ENCODE data around the gene KRTDAP.

KRTDAP gene

GRCh38 chr19:35488677-35489076 is 1.6 kb downstream of the KRTDAP start:
- Histone ChIP-seq H3K4ac (ENCODE audit: low read depth in 1 of 2, low read length in 2 of 2) (no peak overlapping the region), H3K79me1 (replicated peaks; ENCODE audit: low read length, poor library complexity, severe bottlenecking) (no peaks in the 10 kb centered on the region), H3K27ac (ENCODE audit: low read length, poor library complexity, severe bottlenecking) (no peak overlapping the region), H3K36me3 (ENCODE audit: control insufficient read depth in 1 of 2, insufficient read depth in 2 of 2, low read depth in 1 of 2, low read length in 2 of 2) (no peaks in the 10 kb centered on the region), H3K27me3 (ENCODE audit: control insufficient read depth in 1 of 2, insufficient read depth in 1 of 2, low read length in 2 of 2) (peaks cover 29 to 88% of the 10 kb centered on the region in 2 experiments), H2AK5ac (ENCODE audit: low read length, severe bottlenecking) (no peak overlapping the region), H3K18ac (ENCODE audit: low read depth in 1 of 2, low read length in 2 of 2) (no peak overlapping the region), H3K9me3 (ENCODE audit: control insufficient read depth, low read length) (no peaks in the 10 kb centered on the region), H3K9ac (ENCODE audit: low read length) (no peak overlapping the region), H3K4me3 (ENCODE audit: insufficient read depth in 1 of 2, low read depth in 1 of 2, low read length in 2 of 2) (no peak overlapping the region), H3K23ac (ENCODE audit: low read length in 2 of 2) (no peak overlapping the region), H2BK120ac (ENCODE audit: low read depth, low read length) (no peak overlapping the region), H4K91ac (ENCODE audit: low read length) (no peak overlapping the region), H2BK12ac (ENCODE audit: low read length in 2 of 2) (no peak overlapping the region), H3K4me1 (ENCODE audit: control insufficient read depth, insufficient read depth, low read depth, low read length) (no peaks in the 10 kb centered on the region), H3K14ac (ENCODE audit: low read length in 2 of 2) (no peak overlapping the region), H3K4me2 (ENCODE audit: low read length, poor library complexity, severe bottlenecking) (no peak overlapping the region), H2AFZ (ENCODE audit: low read depth, low read length) (no peak overlapping the region), H2BK5ac (ENCODE audit: low read depth, low read length, poor library complexity, severe bottlenecking) (no peak overlapping the region), H2BK15ac (ENCODE audit: low read depth, poor library complexity, severe bottlenecking) (no peak overlapping the region), H4K8ac (ENCODE audit: low read length) (no peak overlapping the region)
- no peak for DNase-seq
- WGBS, result 89% methylated on average over 15 of the region's 16 CpGs

- Histone ChIP-seq H3K4me2 (ENCODE audit: low read length, poor library complexity, severe bottlenecking) (no peak overlapping the region), H3K9ac (ENCODE audit: low read length) (no peak overlapping the region), H2BK12ac (ENCODE audit: low read length in 2 of 2) (no peak overlapping the region), H2BK120ac (ENCODE audit: low read depth, low read length) (no peak overlapping the region), H3K36me3 (ENCODE audit: control insufficient read depth in 1 of 2, insufficient read depth in 2 of 2, low read depth in 1 of 2, low read length in 2 of 2) (no peaks in the 10 kb centered on the region), H3K14ac (ENCODE audit: low read length in 2 of 2) (no peak overlapping the region), H3K4ac (ENCODE audit: low read depth in 1 of 2, low read length in 2 of 2) (no peak overlapping the region), H2BK5ac (ENCODE audit: low read depth, low read length, poor library complexity, severe bottlenecking) (no peak overlapping the region), H3K9me3 (ENCODE audit: control insufficient read depth, low read length) (no peaks in the 10 kb centered on the region), H3K4me3 (ENCODE audit: insufficient read depth in 1 of 2, low read depth in 1 of 2, low read length in 2 of 2) (no peak overlapping the region), H3K79me1 (replicated peaks; ENCODE audit: low read length, poor library complexity, severe bottlenecking) (no peaks in the 10 kb centered on the region), H2BK15ac (ENCODE audit: low read depth, poor library complexity, severe bottlenecking) (no peak overlapping the region), H4K8ac (ENCODE audit: low read length) (no peak overlapping the region), H3K4me1 (ENCODE audit: control insufficient read depth, insufficient read depth, low read depth, low read length) (no peaks in the 10 kb centered on the region), H3K23ac (ENCODE audit: low read length in 2 of 2) (no peak overlapping the region), H2AFZ (ENCODE audit: low read depth, low read length) (no peak overlapping the region), H3K18ac (ENCODE audit: low read depth in 1 of 2, low read length in 2 of 2) (no peak overlapping the region), H3K27me3 (ENCODE audit: control insufficient read depth in 1 of 2, insufficient read depth in 1 of 2, low read length in 2 of 2) (peaks cover 26 to 78% of the 10 kb centered on the region in 2 experiments), H2AK5ac (ENCODE audit: low read length, severe bottlenecking) (no peak overlapping the region), H4K91ac (ENCODE audit: low read length) (no peak overlapping the region), H3K27ac (ENCODE audit: low read length, poor library complexity, severe bottlenecking) (no peak overlapping the region)
- no peak for DNase-seq
- WGBS, result 88% methylated on average over 5 of the region's 10 CpGs
Observed at GRCh38 chr19:35487656-35488182, 2.5 kb downstream of the KRTDAP start.

- H3K9ac ChIP-seq (ENCODE audit: low read length), result no peak overlapping the region
- no peak overlapping the region for H4K91ac ChIP-seq (ENCODE audit: low read length)
- no peak overlapping the region for H2AFZ ChIP-seq (ENCODE audit: low read depth, low read length)
- DNase-seq, result no peak
- H3K36me3 ChIP-seq (ENCODE audit: control insufficient read depth in 1 of 2, insufficient read depth in 2 of 2, low read depth in 1 of 2, low read length in 2 of 2), result no peaks in the 10 kb centered on the region
- no peak overlapping the region for H3K14ac ChIP-seq (ENCODE audit: low read length in 2 of 2)
- H3K9me3 ChIP-seq (ENCODE audit: control insufficient read depth, low read length), result no peaks in the 10 kb centered on the region
- no peaks in the 10 kb centered on the region for H3K4me1 ChIP-seq (ENCODE audit: control insufficient read depth, insufficient read depth, low read depth, low read length)
- H3K4me2 ChIP-seq (ENCODE audit: low read length, poor library complexity, severe bottlenecking), result no peak overlapping the region
- no peak overlapping the region for H3K23ac ChIP-seq (ENCODE audit: low read length in 2 of 2)
- H2AK5ac ChIP-seq (ENCODE audit: low read length, severe bottlenecking), result no peak overlapping the region
- H2BK12ac ChIP-seq (ENCODE audit: low read length in 2 of 2), result no peak overlapping the region
- H3K27ac ChIP-seq (ENCODE audit: low read length, poor library complexity, severe bottlenecking), result no peak overlapping the region
- WGBS, result 97% methylated on average over 1 of the region's 3 CpGs
- no peaks in the 10 kb centered on the region for H3K79me1 ChIP-seq (replicated peaks; ENCODE audit: low read length, poor library complexity, severe bottlenecking)
- H2BK5ac ChIP-seq (ENCODE audit: low read depth, low read length, poor library complexity, severe bottlenecking), result no peak overlapping the region
- peaks cover 15 to 65% of the 10 kb centered on the region in 2 experiments for H3K27me3 ChIP-seq (ENCODE audit: control insufficient read depth in 1 of 2, insufficient read depth in 1 of 2, low read length in 2 of 2)
- H2BK15ac ChIP-seq (ENCODE audit: low read depth, poor library complexity, severe bottlenecking), result no peak overlapping the region
- H3K4me3 ChIP-seq (ENCODE audit: insufficient read depth in 1 of 2, low read depth in 1 of 2, low read length in 2 of 2), result no peak overlapping the region
- no peak overlapping the region for H3K18ac ChIP-seq (ENCODE audit: low read depth in 1 of 2, low read length in 2 of 2)
- no peak overlapping the region for H2BK120ac ChIP-seq (ENCODE audit: low read depth, low read length)
- H3K4ac ChIP-seq (ENCODE audit: low read depth in 1 of 2, low read length in 2 of 2), result no peak overlapping the region
- H4K8ac ChIP-seq (ENCODE audit: low read length), result no peak overlapping the region
Observed at GRCh38 chr19:35486268-35486708, 4.0 kb downstream of the KRTDAP start.

- Histone ChIP-seq H2BK12ac (ENCODE audit: low read length in 2 of 2) (no peak overlapping the region), H3K4ac (ENCODE audit: low read depth in 1 of 2, low read length in 2 of 2) (no peak overlapping the region), H4K91ac (ENCODE audit: low read length) (no peak overlapping the region), H3K79me1 (replicated peaks; ENCODE audit: low read length, poor library complexity, severe bottlenecking) (no peaks in the 10 kb centered on the region), H3K18ac (ENCODE audit: low read depth in 1 of 2, low read length in 2 of 2) (no peak overlapping the region), H2BK120ac (ENCODE audit: low read depth, low read length) (no peak overlapping the region), H2BK5ac (ENCODE audit: low read depth, low read length, poor library complexity, severe bottlenecking) (no peak overlapping the region), H3K14ac (ENCODE audit: low read length in 2 of 2) (no peak overlapping the region), H3K9ac (ENCODE audit: low read length) (no peak overlapping the region), H2AFZ (ENCODE audit: low read depth, low read length) (no peak overlapping the region), H2AK5ac (ENCODE audit: low read length, severe bottlenecking) (no peak overlapping the region), H3K4me3 (ENCODE audit: insufficient read depth in 1 of 2, low read depth in 1 of 2, low read length in 2 of 2) (no peak overlapping the region), H3K4me2 (ENCODE audit: low read length, poor library complexity, severe bottlenecking) (no peak overlapping the region), H3K4me1 (ENCODE audit: control insufficient read depth, insufficient read depth, low read depth, low read length) (no peaks in the 10 kb centered on the region), H4K8ac (ENCODE audit: low read length) (no peak overlapping the region), H3K9me3 (ENCODE audit: control insufficient read depth, low read length) (no peaks in the 10 kb centered on the region), H3K27me3 (ENCODE audit: control insufficient read depth in 1 of 2, insufficient read depth in 1 of 2, low read length in 2 of 2) (peaks cover 4 to 52% of the 10 kb centered on the region in 2 experiments), H3K36me3 (ENCODE audit: control insufficient read depth in 1 of 2, insufficient read depth in 2 of 2, low read depth in 1 of 2, low read length in 2 of 2) (no peaks in the 10 kb centered on the region), H2BK15ac (ENCODE audit: low read depth, poor library complexity, severe bottlenecking) (no peak overlapping the region), H3K23ac (ENCODE audit: low read length in 2 of 2) (no peak overlapping the region), H3K27ac (ENCODE audit: low read length, poor library complexity, severe bottlenecking) (no peak overlapping the region)
- DNase-seq, result no peak
- WGBS, result 44% methylated on average over 6 of the region's 7 CpGs
Observed at GRCh38 chr19:35484252-35485036, 5.8 kb downstream of the KRTDAP start.
